GM12892 (cell line): ENCODE results near the gene ARMC3.

Experiments
- POLR2A ChIP-seq: IDR thresholded peaks from 2 replicates; pipeline ENCODE4 v1.6.1; 2011; ENCODE audit warnings: low read depth, low read length, control low read depth
- POLR2AphosphoS5 ChIP-seq: IDR thresholded peaks from 2 replicates; pipeline ENCODE4 v1.6.1; 2011; ENCODE audit warnings: low read depth, low read length, control low read depth
- TAF1 ChIP-seq: IDR thresholded peaks from 2 replicates; pipeline ENCODE4 v1.6.1; 2011; ENCODE audit warnings: low read depth, mild to moderate bottlenecking, control low read depth, low read length, borderline replicate concordance

- no peak for TF ChIP-seq POLR2AphosphoS5
- TF ChIP-seq POLR2A: no peak
- no peak for TF ChIP-seq TAF1
Observed at GRCh38 chr10:22911889-22912762, 15.7 kb upstream of the ARMC3 start.
